ENCODE measurements around the gene PNLIPRP3. TPM values are rescaled to one million over a fixed set of nuclear protein-coding genes. Genes with fewer than 3 reads are reported as not detected.
"Not testable (repeated sequence)": the region's sequence is repeated elsewhere in the genome, so short reads cannot be mapped to it uniquely, and the experiment has no call there.

Gene PNLIPRP3
- total RNA-seq: not detected
- long read RNA-seq: 0 reads

DNA sequence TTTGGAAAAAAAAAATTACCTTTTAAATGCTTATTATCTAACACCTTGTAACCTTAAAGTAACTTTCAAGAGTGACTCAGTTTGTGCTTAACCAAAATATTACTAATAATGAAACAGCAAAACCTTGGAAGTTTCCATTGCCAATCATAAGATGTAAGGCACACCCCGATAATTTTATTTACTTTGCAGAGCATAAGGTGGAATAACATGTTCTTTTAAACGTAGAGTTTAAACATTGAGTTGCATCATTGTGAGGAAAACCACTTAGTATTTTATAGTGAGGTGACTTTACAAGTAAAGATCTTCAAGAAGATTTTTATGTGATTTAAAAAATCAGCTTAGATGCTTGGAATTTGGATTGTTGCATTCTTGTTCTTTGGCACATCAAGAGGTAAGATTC, at the start of gene PNLIPRP3:
PNLIPRP3 (plus strand) TSS at position 177 of the 400 bp plus-strand sequence; CDS start at position 343, 166 bp downstream.
- TF ChIP-seq CTCF (IDR thresholded peaks at IDR 0.05): no peak
- Histone ChIP-seq H3K27ac (no peak within 1 kb of the TSS), H3K27me3 (ENCODE audit: low read depth) (no peaks in the 10 kb centered on the region), H3K9me3 (no peaks in the 10 kb centered on the region), H3K4me1 (no peaks in the 10 kb centered on the region), H3K36me3 (no peaks in the 10 kb centered on the region), H3K4me3 (no peak within 1 kb of the TSS)
- ATAC-seq (no peak), DNase-seq (no peak)
- intact Hi-C loops (cut with DNase I): no loop called here

DNA sequence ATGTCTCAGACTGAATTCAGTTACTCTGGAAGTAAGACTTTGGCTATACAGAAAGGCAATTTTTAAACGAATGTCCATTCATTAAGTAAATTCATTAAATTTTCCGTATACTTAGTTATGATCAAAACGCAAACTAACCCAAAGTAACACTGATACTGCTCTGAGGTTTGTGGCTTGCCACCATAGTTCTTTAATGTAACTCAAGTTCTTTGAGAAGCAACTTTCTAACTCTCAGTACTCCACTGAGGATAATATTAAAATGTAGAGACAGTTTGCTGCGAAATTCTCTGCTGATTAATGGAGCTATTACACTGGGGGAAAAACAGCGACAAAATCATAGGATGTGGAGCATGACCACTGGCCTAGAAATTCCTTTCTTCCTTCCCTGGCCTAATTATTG, 45.4 kb upstream of the PNLIPRP3 start:
- DNase-seq (no peak), ATAC-seq (no peak)
- no peaks in the 10 kb centered on the region for H3K36me3 ChIP-seq
- H3K27ac ChIP-seq: no peak overlapping the region
- no peaks in the 10 kb centered on the region for H3K27me3 ChIP-seq (ENCODE audit: low read depth)
- H3K4me1 ChIP-seq: no peaks in the 10 kb centered on the region
- no peak for TF ChIP-seq CTCF (IDR thresholded peaks at IDR 0.05)
- intact Hi-C loops (cut with DNase I): no loop called here
- no peak overlapping the region for H3K4me3 ChIP-seq
- H3K9me3 ChIP-seq: no peaks in the 10 kb centered on the region

GRCh38 chr10:116385311-116385710, 42.3 kb upstream of the PNLIPRP3 start:
- TF ChIP-seq CTCF (IDR thresholded peaks at IDR 0.05): no peak
- Histone ChIP-seq H3K4me1 (no peaks in the 10 kb centered on the region), H3K27me3 (ENCODE audit: low read depth) (no peaks in the 10 kb centered on the region), H3K4me3 (no peak overlapping the region), H3K36me3 (no peaks in the 10 kb centered on the region), H3K27ac (no peak overlapping the region), H3K9me3 (no peaks in the 10 kb centered on the region)
- DNase-seq: no peak
- no peak for ATAC-seq
- intact Hi-C loops (cut with DNase I): no loop called here

DNA sequence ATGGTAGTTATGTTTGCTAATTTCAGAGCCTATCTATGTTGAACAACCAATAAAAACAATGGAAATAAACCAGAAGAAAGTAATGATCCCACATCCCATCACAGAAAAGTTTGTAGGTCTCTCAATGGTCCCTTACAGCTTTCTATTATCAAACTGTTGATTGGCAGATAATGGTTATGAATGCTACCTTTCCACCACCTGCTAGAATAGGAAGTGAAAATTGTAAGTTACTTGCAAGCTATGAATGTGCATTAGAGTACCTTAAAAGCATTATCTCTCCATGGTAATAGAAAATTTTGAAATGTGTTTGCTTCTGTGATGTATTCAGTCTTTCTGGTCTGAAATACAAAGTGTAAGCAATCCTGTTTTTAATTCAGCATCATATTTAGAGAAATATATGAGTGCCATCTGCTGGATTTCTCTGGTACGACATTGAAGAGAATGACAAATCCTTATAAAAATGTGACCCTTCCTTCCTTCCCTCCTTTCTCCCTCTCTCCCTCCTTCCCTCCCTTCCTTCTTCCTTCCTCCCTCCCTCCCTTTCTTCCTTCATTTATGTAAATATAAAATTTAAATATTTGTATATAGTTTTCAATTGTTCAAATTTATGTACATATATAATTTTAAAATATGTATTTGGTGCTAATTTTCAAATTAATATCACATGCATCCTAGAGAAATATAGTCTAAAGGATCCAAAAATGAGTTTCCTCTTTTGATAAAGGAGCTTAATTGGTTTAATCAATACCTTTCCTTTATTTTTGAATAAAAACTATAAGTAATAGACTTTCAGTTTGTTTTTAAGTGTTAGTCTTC, 41.4 kb upstream of the PNLIPRP3 start:
- Histone ChIP-seq H3K36me3 (no peaks in the 10 kb centered on the region), H3K27me3 (ENCODE audit: low read depth) (no peaks in the 10 kb centered on the region), H3K9me3 (no peaks in the 10 kb centered on the region), H3K27ac (no peak overlapping the region), H3K4me3 (no peak overlapping the region), H3K4me1 (no peaks in the 10 kb centered on the region)
- ATAC-seq (no peak), DNase-seq (no peak)
- intact Hi-C loops (cut with DNase I): no loop called here
- peak; percentile 49 for TF ChIP-seq CTCF (IDR thresholded peaks at IDR 0.05)

GRCh38 chr10:116393246-116393831, 34.3 kb upstream of the PNLIPRP3 start:
- ATAC-seq; H3K9me3 ChIP-seq; H3K27ac ChIP-seq; H3K4me3 ChIP-seq; intact Hi-C loops (cut with DNase I); DNase-seq; H3K36me3 ChIP-seq; H3K27me3 ChIP-seq (ENCODE audit: low read depth); H3K4me1 ChIP-seq: not testable (repeated sequence)
